Measurements from ENCODE around the gene RFX7.
"Not testable (repeated sequence)": the region's sequence is repeated elsewhere in the genome, so short reads cannot be mapped to it uniquely, and the experiment has no call there.

The RFX7 gene

DNA sequence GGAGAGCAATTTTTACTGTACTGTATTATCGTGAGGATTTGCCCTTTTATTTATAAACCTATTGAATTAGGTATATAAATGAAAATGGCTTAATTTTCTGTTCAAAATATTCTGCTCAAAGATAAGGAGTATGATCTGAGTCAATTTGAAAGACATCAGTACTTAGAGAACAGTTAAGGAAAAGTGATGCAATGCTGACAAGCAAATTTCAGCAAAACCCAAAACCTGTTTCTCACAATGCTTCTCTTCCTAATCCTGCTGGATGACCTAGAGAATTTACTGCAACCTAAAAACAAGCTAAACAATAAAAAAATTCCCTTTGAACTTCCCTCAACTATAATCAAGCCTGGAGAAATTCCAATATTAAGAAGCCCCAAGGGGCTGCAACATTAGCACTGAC, 82.7 kb downstream of the RFX7 start:
- TF ChIP-seq SPI1 (IDR thresholded peaks at IDR 0.05; ENCODE audit: low read depth, low read length) (no peak), POLR2A (IDR thresholded peaks at IDR 0.05; ENCODE audit: low read depth, low read length) (no peak), PAX5 (IDR thresholded peaks at IDR 0.05; ENCODE audit: insufficient read depth, low read length, severe bottlenecking) (no peak), TAF1 (IDR thresholded peaks at IDR 0.05; ENCODE audit: low read depth, low read length) (no peak)
- DNase-seq (ENCODE audit: insufficient read length, low spot score) (no peak), FAIRE-seq (no peak)

DNA sequence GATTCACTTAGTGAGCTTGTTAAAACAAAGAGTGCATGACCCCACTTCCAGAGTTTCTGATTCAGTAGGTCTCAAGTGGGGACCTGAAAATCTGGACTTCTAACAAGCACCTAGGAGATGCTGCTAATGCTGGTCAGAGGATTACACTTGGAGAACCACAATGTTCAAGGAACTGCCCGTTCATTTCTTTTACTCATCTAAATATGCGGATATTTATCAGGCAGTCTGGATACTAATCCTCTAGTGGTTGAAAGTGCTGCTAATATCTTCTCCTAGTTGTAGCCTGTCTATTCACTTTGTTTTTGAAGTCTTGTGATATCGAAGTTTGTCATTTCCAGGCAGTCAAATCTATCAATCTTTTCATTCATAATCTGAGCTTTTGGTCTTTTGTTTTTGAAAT, 86.8 kb downstream of the RFX7 start:
- DNase-seq (ENCODE audit: insufficient read length, low spot score) (no peak), FAIRE-seq (no peak)
- TF ChIP-seq PAX5 (IDR thresholded peaks at IDR 0.05; ENCODE audit: insufficient read depth, low read length, severe bottlenecking) = no peak
- TF ChIP-seq POU2F2 (IDR thresholded peaks at IDR 0.05; ENCODE audit: low read depth, low read length) = no peak
- no peak for TF ChIP-seq TAF1 (IDR thresholded peaks at IDR 0.05; ENCODE audit: low read depth, low read length)
- TF ChIP-seq POLR2AphosphoS5 (IDR thresholded peaks at IDR 0.05; ENCODE audit: low read depth, low read length) = no peak
- no peak for TF ChIP-seq POLR2A (IDR thresholded peaks at IDR 0.05; ENCODE audit: low read depth, low read length)
- no peak for TF ChIP-seq SPI1 (IDR thresholded peaks at IDR 0.05; ENCODE audit: low read depth, low read length)

DNA sequence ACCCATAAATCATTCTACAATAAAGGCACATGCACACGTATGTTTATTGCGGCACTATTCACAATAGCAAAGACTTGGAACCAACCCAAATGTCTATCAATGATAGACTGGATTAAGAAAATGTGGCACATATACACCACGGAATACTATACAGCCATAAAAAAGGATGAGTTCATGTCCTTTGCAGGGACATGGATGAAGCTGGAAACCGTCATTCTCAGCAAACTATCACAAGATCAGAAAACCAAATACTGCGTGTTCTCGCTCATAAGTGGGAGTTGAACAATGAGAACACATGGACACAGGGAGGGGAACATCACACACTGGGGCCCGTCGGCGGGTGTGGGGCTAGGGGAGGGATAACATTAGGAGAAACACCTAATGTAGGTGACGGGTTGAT, 88.4 kb downstream of the RFX7 start:
- FAIRE-seq; DNase-seq (ENCODE audit: insufficient read length, low spot score): not testable (repeated sequence)

DNA sequence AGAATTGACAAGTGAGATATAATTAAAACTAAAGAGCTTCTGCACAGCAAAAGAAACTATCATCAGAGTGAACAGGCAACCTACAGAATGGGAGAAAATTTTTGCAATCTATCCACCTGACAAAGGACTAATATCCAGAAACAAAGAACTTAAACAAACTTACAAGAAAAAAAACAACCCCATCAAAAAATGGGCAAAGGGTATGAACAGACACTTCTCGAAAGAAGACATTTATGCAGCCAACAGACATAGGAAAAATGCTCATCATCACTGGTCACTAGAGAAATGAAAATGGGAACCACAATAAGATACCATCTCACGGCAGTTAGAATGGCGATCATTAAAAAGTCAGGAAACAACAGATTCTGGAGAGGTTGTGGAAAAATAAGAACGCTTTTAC, 88.9 kb downstream of the RFX7 start:
- DNase-seq (ENCODE audit: insufficient read length, low spot score); FAIRE-seq: not testable (repeated sequence)

DNA sequence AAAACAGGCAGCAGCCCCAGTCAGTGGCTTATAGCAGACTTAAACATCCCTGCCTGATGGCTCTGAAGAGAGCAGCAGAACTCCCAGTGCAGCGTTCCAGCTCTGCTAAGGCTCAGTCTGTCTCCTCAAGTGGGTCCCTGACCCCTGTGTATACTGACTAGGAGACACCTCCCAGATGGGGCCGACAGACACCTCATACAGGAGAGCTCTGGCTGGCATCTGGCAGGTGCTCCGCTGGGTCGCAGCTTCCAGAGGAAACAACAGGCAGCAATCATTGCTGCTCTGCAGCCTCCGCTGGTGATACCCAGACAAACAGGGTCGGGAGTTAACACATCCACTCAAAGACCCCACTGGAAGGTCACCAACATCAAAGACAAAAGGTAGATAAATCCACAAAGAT, 93.5 kb downstream of the RFX7 start:
- FAIRE-seq = no peak
- no peak for TF ChIP-seq PAX5 (IDR thresholded peaks at IDR 0.05; ENCODE audit: insufficient read depth, low read length, severe bottlenecking)
- TF ChIP-seq POU2F2 (IDR thresholded peaks at IDR 0.05; ENCODE audit: low read depth, low read length) = no peak
- TF ChIP-seq SPI1 (IDR thresholded peaks at IDR 0.05; ENCODE audit: low read depth, low read length) = no peak
- TF ChIP-seq POLR2A (IDR thresholded peaks at IDR 0.05; ENCODE audit: low read depth, low read length) = no peak
- no peak for TF ChIP-seq POLR2AphosphoS5 (IDR thresholded peaks at IDR 0.05; ENCODE audit: low read depth, low read length)
- TF ChIP-seq TAF1 (IDR thresholded peaks at IDR 0.05; ENCODE audit: low read depth, low read length) = no peak
- DNase-seq (ENCODE audit: insufficient read length, low spot score) = no peak

DNA sequence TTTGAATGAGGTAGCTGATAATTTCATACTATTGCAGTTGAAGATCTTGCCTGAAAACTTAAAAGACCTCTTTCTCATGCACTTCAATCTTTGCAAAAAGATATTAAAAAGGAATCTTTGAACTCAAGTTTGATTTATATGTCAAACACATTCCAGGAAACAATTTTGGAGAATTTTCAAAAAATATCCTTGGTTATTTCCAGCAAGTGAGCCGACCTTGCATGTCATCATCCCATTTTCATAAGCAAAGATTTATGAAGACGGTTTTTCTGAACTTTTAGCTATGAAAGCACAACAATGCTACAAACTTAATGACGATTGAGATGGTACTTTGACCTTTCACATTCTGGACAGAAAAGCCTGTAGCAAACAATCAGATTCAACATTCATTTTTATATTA, 95.6 kb downstream of the RFX7 start:
- TF ChIP-seq TAF1 (IDR thresholded peaks at IDR 0.05; ENCODE audit: low read depth, low read length) (no peak), SPI1 (IDR thresholded peaks at IDR 0.05; ENCODE audit: low read depth, low read length) (no peak), POLR2AphosphoS5 (IDR thresholded peaks at IDR 0.05; ENCODE audit: low read depth, low read length) (no peak), POU2F2 (IDR thresholded peaks at IDR 0.05; ENCODE audit: low read depth, low read length) (no peak), PAX5 (IDR thresholded peaks at IDR 0.05; ENCODE audit: insufficient read depth, low read length, severe bottlenecking) (no peak), POLR2A (IDR thresholded peaks at IDR 0.05; ENCODE audit: low read depth, low read length) (no peak)
- DNase-seq (ENCODE audit: insufficient read length, low spot score) = no peak
- FAIRE-seq = no peak

DNA sequence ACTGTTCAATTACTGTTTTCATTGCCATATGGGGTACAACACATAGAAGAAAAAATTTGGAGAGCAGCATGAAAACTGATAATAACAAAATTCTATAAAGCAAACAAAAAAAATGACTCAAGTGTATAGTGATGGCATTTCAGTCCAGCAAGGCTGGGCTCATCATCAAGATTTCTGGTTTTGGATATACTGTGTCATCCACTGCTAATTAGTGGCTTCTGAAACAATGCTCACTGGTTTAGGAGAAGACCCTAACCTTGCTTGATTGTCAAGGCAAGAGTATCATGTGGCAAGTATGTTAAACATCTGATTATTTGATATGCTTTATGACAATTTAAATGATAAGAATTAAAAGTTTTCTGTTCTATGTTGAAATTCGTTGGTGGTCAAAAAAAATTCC, 96.9 kb downstream of the RFX7 start:
- no peak for TF ChIP-seq POU2F2 (IDR thresholded peaks at IDR 0.05; ENCODE audit: low read depth, low read length)
- no peak for TF ChIP-seq SPI1 (IDR thresholded peaks at IDR 0.05; ENCODE audit: low read depth, low read length)
- no peak for TF ChIP-seq POLR2A (IDR thresholded peaks at IDR 0.05; ENCODE audit: low read depth, low read length)
- TF ChIP-seq TAF1 (IDR thresholded peaks at IDR 0.05; ENCODE audit: low read depth, low read length) = no peak
- no peak for TF ChIP-seq POLR2AphosphoS5 (IDR thresholded peaks at IDR 0.05; ENCODE audit: low read depth, low read length)
- TF ChIP-seq PAX5 (IDR thresholded peaks at IDR 0.05; ENCODE audit: insufficient read depth, low read length, severe bottlenecking) = no peak
- DNase-seq (ENCODE audit: insufficient read length, low spot score) = no peak
- no peak for FAIRE-seq

DNA sequence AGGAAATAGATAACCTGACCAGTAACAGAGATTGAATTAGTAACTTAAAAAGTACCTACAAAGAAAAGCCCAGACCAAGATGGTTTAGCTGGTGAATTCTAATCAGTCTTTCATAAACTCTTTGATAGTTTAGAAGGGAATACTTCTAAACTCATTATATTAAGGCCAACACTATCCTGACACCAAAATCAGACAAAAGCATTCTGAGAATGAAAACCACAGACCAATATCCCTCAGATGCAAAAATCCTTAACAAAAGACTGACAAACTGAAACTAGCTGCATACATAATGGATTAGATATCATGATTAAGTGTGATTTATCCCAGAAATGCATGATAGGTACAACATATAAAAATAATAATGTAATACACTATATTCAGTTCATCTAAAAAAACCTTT, 115.6 kb downstream of the RFX7 start:
- TF ChIP-seq PAX5 (IDR thresholded peaks at IDR 0.05; ENCODE audit: insufficient read depth, low read length, severe bottlenecking) = no peak
- no peak for TF ChIP-seq TAF1 (IDR thresholded peaks at IDR 0.05; ENCODE audit: low read depth, low read length)
- no peak for TF ChIP-seq POLR2A (IDR thresholded peaks at IDR 0.05; ENCODE audit: low read depth, low read length)
- TF ChIP-seq SPI1 (IDR thresholded peaks at IDR 0.05; ENCODE audit: low read depth, low read length) = no peak
- TF ChIP-seq POU2F2 (IDR thresholded peaks at IDR 0.05; ENCODE audit: low read depth, low read length) = no peak
- TF ChIP-seq POLR2AphosphoS5 (IDR thresholded peaks at IDR 0.05; ENCODE audit: low read depth, low read length) = no peak
- FAIRE-seq (no peak), DNase-seq (ENCODE audit: insufficient read length, low spot score) (no peak)

DNA sequence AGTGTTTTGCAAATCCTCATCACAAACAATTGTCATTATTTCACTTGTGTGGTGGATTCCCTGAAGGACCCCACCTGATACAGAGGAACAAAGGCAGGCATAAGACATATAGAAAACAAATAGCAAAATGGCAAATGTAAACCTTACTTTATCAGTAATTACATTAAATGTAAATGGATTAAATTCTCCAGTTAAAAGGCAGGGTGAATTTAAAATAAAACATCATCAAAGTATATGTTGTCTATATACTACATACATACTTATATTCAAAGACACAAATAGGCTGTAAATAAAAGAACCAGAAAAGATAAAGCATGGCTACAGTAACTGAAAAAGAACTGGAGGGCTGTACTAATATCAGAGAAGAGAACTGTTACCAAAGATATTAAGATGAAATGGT, 117.3 kb downstream of the RFX7 start:
- DNase-seq (ENCODE audit: insufficient read length, low spot score) (no peak), FAIRE-seq (no peak)
- TF ChIP-seq POU2F2 (IDR thresholded peaks at IDR 0.05; ENCODE audit: low read depth, low read length) (no peak), PAX5 (IDR thresholded peaks at IDR 0.05; ENCODE audit: insufficient read depth, low read length, severe bottlenecking) (no peak), SPI1 (IDR thresholded peaks at IDR 0.05; ENCODE audit: low read depth, low read length) (no peak), TAF1 (IDR thresholded peaks at IDR 0.05; ENCODE audit: low read depth, low read length) (no peak), POLR2AphosphoS5 (IDR thresholded peaks at IDR 0.05; ENCODE audit: low read depth, low read length) (no peak), POLR2A (IDR thresholded peaks at IDR 0.05; ENCODE audit: low read depth, low read length) (no peak)

DNA sequence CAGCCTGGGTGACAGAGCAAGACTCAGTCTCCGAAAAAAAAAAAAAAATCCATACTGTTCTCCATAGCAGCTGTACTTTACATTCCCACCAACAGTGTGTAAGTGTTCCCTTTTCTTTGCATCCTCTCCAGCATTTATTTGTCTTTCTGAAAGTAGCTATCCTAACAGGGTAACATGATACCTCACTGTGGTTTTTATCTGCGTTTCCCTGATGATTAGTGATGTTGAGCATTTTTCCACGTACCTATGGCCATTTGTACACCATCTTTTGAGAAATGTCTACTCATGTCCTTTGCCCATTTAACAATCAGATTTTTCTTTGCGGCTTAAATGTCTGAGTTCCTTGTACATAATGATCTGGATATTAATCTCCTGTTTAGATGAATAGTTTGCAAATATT, 119.3 kb downstream of the RFX7 start:
- FAIRE-seq = no peak

DNA sequence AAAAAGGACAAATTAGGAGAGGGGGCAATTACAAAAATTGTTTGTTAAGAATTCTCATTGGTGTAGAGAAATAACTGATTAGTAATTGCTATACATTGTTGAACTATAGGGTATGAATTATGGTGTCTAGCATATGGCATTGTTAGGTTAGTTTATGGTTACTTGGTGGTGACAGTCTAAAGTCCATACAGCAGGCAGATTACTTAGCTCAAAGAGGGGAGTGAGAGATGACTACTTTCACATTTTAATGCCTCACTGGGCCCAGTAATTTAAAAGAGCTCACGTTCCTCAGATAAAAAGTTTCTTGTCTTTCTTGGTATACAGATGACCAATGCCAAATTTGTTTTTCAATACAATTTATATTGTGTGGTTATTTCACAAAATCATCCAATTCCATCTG, 137.8 kb downstream of the RFX7 start:
- FAIRE-seq (no peak), DNase-seq (ENCODE audit: insufficient read length, low spot score) (no peak)
- no peak for TF ChIP-seq POLR2A (IDR thresholded peaks at IDR 0.05; ENCODE audit: low read depth, low read length)
- no peak for TF ChIP-seq SPI1 (IDR thresholded peaks at IDR 0.05; ENCODE audit: low read depth, low read length)
- TF ChIP-seq POLR2AphosphoS5 (IDR thresholded peaks at IDR 0.05; ENCODE audit: low read depth, low read length) = no peak
- no peak for TF ChIP-seq POU2F2 (IDR thresholded peaks at IDR 0.05; ENCODE audit: low read depth, low read length)
- TF ChIP-seq PAX5 (IDR thresholded peaks at IDR 0.05; ENCODE audit: insufficient read depth, low read length, severe bottlenecking) = no peak
- TF ChIP-seq TAF1 (IDR thresholded peaks at IDR 0.05; ENCODE audit: low read depth, low read length) = no peak

More for the DNA sequence above, 119.3 kb downstream of the RFX7 start:
- no peak for DNase-seq (ENCODE audit: insufficient read length, low spot score)
- TF ChIP-seq SPI1 (IDR thresholded peaks at IDR 0.05; ENCODE audit: low read depth, low read length) = no peak
- no peak for TF ChIP-seq TAF1 (IDR thresholded peaks at IDR 0.05; ENCODE audit: low read depth, low read length)
- no peak for TF ChIP-seq PAX5 (IDR thresholded peaks at IDR 0.05; ENCODE audit: insufficient read depth, low read length, severe bottlenecking)
- no peak for TF ChIP-seq POLR2AphosphoS5 (IDR thresholded peaks at IDR 0.05; ENCODE audit: low read depth, low read length)
- TF ChIP-seq POU2F2 (IDR thresholded peaks at IDR 0.05; ENCODE audit: low read depth, low read length) = no peak
- TF ChIP-seq POLR2A (IDR thresholded peaks at IDR 0.05; ENCODE audit: low read depth, low read length) = no peak
